ENCODE results near the gene NADK2.
"Not testable (repeated sequence)": the region's sequence is repeated elsewhere in the genome, so short reads cannot be mapped to it uniquely, and the experiment has no call there.

NADK2 gene, protein sequence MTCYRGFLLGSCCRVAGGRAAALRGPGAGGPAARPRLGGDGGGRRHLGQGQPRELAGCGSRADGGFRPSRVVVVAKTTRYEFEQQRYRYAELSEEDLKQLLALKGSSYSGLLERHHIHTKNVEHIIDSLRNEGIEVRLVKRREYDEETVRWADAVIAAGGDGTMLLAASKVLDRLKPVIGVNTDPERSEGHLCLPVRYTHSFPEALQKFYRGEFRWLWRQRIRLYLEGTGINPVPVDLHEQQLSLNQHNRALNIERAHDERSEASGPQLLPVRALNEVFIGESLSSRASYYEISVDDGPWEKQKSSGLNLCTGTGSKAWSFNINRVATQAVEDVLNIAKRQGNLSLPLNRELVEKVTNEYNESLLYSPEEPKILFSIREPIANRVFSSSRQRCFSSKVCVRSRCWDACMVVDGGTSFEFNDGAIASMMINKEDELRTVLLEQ

DNA sequence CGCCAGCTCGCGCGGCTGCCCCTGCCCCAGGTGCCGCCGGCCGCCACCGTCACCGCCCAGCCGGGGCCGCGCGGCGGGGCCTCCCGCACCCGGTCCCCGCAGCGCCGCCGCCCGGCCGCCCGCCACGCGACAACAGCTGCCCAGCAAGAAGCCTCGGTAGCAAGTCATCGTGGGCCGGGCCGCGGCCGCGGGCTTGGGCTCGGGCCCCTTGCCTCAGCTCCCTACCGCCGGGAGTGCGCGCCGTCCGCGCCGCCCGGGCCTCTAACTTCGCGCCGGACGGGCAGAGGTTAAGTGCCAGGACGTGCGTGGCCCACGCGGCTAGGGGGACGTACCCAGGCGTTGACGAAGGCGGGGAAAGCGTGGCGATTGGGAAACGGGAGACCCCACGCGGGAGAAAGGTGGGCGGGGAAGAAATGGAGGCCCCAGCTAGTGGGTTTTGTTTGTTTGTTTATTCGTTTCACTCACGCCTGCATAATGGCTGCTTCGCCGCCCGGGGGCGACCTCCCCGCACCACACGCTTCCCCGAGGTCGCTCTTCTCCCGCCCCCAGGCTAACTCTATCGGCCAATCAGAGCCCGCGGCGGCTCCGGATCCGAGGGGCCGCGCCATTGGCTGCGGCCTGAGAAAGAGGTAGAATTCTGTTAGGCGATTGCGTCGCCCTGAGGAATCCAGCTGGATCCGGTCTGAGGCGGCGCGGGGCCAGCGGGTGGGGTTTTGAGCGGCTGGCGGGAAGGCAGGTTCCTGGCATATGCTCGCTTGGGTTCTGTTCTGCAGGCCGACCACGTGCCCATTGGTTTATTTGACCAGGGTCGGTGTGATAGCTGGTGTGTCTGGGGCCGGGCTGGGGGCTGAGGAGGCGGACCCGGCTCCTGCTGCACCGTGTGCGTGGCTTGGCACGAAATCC, at the start of gene NADK2:
TSS of gene NADK2 (minus strand) at position 295 of the 903 bp plus-strand sequence. CDS start at position 168, 127 bp downstream.
- peak; percentile 96 for DNase-seq

- DNase-seq, result no peak
Observed at GRCh38 chr5:36285837-36286615, 44.3 kb upstream of the NADK2 start.

- not testable (repeated sequence) for DNase-seq
Observed at GRCh38 chr5:36283775-36284174, 42.0 kb upstream of the NADK2 start.

- DNase-seq, result no peak
Observed at GRCh38 chr5:36281626-36282025, 39.9 kb upstream of the NADK2 start.

DNA sequence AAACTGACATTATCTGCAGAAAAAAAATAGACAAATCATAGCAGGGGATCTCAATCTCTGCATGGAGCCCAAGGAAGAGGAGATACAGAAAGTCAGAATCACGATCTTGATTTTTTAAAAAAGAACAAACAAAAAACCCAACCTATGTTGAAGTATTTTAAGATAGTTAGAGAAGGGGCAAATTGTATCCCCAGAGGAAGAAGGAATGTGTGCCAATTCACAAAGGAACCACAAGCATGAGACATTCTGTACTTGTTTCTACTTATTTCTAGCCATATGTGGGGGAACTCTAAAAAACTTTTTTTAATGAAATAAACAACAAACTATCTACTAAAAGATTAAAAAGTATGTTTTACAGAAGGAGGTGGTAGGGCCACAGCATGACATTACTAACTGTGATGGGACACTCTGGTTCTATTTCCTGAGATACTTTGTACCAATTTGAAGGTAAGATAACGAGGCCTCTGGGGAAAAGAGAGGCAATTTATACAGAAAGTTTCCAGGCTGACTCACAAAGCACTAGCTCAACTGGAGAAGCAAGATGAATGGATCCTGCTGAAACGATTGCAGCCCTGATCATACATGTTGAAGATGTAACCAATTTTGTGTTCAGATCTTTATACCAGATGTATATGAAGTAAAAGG, 37.5 kb upstream of the NADK2 start:
- no peak for DNase-seq

- no peak for DNase-seq
Observed at GRCh38 chr5:36277521-36278176, 35.9 kb upstream of the NADK2 start.

DNA sequence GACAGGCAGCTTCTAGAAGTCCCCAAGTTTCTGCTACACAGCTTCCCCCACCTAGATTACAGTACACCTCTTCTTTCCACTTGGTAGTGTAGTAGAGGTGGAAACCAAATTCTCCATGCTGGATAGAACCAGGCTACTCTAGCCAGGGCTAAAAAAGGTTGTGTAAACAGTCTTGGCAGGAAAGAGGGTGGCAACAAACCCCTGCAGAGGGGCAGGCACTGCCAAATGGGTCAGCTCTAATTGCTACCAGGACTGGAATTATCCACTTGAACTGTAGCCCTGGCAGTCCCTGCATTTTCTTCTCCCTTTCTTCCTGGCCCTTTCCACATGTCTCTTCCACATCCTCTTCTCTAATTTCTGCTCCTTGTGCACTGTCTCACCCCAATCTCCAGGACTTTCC, 35.1 kb upstream of the NADK2 start:
- DNase-seq, result no peak

DNA sequence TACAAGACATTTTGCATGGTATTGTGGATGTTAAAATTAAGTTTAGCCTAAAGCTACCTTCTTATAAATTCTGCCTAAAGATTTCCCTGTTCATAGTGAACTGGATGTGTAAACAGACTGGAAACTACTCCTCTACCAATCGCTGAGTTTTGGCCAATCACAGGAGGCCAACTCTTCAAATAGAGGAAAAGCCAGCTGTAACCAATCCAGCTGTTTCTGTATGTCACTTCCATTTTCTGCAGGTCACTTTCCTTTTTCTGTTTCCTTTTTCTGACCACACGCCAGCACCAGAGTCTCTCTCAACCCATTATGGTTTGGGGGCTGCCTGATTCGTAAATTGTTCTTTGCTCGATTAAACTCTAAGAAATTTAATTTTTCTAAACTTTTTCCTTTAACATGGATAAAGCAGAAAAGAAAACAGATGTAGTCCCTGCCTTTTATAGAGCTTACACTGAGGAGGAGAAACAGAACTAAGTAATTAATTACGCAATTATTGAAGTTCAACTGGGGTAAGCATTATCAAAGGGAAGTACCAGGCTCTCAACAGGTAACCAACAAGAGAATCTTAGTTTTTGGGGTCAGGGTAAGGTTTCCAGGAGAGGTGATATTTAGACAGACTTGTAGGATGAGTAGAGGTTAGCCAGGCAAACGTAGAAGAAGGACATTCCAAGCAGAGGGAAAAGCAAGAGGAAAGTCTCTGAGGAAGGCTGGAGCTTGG, 32.2 kb upstream of the NADK2 start:
- DNase-seq, result no peak

DNA sequence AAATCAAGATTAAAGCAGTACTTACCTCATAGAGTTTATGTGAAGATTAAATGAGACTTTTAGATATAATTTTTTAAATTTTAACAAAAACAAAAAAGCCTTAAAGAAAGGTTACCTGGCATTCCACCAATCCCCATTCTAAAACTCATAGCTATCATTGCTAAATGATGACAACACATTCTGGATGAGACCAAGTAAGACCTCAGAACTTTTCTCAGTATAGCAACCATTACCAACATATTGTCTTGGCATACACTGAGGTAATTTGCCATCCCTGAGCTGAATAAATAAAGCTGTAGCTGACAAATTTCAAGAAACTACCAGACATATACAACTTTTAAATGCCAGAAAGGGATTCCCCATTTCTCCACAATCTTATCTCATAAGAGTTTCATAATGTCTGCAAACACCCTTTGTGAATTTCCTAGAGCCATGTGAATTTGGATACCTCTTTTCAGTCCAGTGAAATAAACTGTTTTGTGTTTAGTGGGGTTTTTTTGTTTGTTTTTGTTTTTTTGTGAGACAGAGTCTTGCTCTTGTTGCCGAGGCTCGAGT, 30.5 kb upstream of the NADK2 start:
- no peak for DNase-seq

GRCh38 chr5:36270876-36271575, 29.3 kb upstream of the NADK2 start:
- DNase-seq, result no peak

DNA sequence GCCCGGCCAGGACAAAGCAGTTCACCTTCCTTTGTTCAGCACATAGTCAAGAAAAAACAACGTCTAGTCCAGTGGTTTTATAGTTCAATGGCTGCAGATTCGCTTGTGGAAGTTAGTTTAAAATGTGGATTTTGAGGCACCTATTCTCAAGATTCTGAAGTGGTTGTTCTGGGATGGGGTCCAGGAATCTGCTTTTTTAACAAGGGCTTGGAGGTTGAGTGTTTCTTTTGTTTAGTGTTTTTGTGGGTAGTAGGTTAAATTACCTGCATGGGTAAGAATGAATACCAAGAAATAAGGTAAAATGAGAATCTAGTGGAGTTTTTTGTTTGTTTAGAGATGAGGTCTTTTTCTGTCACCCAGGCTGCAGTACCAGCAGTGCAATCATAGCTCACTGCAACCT, 28.4 kb upstream of the NADK2 start:
- no peak for DNase-seq

DNA sequence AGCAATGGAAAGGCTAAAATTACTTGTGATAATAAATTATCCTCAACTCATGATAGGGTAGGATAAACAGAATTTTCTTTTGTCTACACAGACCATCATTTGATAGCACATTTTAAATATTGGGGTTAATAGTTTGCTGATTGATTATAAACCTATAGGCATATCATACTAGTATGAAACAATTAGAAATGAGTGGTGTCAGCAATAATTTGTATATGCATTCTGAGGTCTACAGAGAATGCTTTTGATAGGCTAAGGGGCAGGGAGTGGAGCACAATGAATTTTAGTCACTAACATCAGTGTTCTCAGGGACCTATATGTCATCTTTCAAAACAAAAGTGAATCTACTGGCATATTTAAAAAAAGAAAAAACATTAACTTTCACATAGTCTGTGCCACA, 27.8 kb upstream of the NADK2 start:
- DNase-seq, result no peak

- no peak for DNase-seq
Observed at GRCh38 chr5:36267905-36268304, 26.2 kb upstream of the NADK2 start.

- no peak for DNase-seq
Observed at GRCh38 chr5:36264202-36264760, 22.6 kb upstream of the NADK2 start.

DNA sequence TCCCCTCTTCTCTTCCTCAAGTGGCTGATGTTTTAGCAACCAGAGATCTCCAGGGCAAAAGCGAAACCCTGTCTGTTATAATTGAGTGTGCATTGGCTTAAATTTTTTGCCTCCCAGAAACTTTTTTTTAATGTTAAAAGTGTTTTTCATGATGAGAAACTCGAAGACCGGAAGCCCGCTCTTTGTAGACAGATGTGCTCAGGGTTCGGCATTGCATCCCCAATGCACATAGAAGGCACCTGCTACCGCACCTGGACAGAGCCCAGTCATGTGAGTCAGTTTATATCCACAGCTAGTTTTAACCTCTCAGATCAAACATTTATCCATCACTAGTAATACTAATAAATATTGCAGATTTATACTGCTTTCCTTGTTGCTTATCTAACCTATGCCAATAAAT, 19.5 kb upstream of the NADK2 start:
- DNase-seq, result no peak

- DNase-seq, result no peak
Observed at GRCh38 chr5:36253575-36253974, 11.8 kb upstream of the NADK2 start.

DNA sequence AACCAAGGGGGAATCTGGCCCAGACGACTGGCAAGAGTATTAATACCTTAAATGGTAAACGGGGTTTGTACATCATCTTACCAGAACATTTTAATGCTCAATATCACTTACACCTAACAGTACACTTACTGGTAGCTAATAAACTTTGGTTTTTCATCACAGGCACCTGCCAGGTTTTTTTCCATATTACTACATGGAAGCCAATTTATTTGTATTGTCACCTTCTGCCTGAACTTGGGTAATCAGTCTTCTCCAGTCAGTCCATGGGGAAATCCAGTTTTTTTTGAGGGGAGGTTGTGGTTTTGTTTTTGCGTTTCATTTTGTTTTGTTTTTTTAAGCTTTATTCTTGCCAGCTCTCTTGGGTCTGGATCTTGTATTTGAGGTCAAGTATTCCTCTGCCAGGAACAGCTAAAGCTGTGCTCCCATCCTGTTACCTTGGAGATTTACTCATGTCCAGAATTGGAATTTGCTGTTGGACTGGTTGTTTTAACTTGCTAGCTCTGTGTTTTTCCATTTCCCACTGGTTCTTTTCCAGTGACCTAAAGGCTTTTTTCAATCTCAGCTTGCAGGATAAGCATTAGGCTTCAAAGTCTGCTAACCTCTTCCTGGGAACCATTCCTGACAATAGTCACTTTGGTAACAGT, 11.1 kb upstream of the NADK2 start:
- no peak for DNase-seq

DNA sequence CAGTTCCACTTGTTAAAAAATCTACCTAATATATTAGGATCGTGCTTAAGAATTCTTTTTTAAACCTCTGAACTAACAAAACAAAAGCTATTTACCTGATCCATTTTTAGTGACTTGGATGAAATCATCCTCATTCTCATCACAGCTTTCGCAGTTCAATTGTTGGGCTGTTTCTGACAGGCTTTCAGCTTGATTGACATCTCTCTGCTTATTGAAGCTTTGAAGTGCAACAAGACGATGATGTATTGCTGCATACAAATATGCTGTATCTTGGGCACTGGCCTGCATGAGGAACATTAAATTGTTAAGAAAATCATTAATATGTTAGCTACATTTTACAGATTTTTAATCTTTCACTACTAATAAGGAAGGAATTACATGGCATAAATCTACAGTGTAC, 9.5 kb upstream of the NADK2 start:
- no peak for DNase-seq

- no peak for DNase-seq
Observed at GRCh38 chr5:36250427-36250826, 8.7 kb upstream of the NADK2 start.

Data from CD4-positive, alpha-beta T cell treated with Interleukin-4 for 4 hours (primary cell).